Kidney epithelial cell (primary cell): ENCODE measurements around the gene RNF43. TPM values are rescaled to one million over a fixed set of nuclear protein-coding genes. Genes with fewer than 3 reads are reported as not detected.

Source experiments
- DNase-seq: peaks from one replicate; pipeline ENCODE4 v3.0.0-alpha.2; 2010; ENCODE audit warnings: low read depth
- H3K27me3 ChIP-seq: 2 replicates; pipeline ENCODE4 v1.6.0; 2011; ENCODE audit warnings: low read length; ENCODE audit not compliant: control insufficient read depth, insufficient read depth
- H3K36me3 ChIP-seq: 2 replicates; pipeline ENCODE4 v1.5.1; 2011; ENCODE audit warnings: low read length; ENCODE audit not compliant: control insufficient read depth, insufficient read depth
- H3K4me3 ChIP-seq: 2 replicates; pipeline ENCODE4 v1.5.1; 2011; ENCODE audit warnings: low read depth, mild to moderate bottlenecking, control low read depth, low read length
- total RNA-seq: library from RNA; depleted of rRNA; stranded (reverse); fragments of >200 nt; gene quantifications from 2 replicates; pipeline ENCODE4 v1.2.3, GENCODE V29; 2015
- TF ChIP-seq, protein P1 (sequence below): IDR thresholded peaks from 2 replicates; pipeline ENCODE4 v1.5.1; 2011; ENCODE audit warnings: mild to moderate bottlenecking, moderate library complexity, low read length, control low read depth, inconsistent platforms; ENCODE audit not compliant: insufficient read depth, poor library complexity, severe bottlenecking

RNF43 gene
- total RNA-seq, 1 donor from 2014 or later: 2.3 TPM

DNA sequence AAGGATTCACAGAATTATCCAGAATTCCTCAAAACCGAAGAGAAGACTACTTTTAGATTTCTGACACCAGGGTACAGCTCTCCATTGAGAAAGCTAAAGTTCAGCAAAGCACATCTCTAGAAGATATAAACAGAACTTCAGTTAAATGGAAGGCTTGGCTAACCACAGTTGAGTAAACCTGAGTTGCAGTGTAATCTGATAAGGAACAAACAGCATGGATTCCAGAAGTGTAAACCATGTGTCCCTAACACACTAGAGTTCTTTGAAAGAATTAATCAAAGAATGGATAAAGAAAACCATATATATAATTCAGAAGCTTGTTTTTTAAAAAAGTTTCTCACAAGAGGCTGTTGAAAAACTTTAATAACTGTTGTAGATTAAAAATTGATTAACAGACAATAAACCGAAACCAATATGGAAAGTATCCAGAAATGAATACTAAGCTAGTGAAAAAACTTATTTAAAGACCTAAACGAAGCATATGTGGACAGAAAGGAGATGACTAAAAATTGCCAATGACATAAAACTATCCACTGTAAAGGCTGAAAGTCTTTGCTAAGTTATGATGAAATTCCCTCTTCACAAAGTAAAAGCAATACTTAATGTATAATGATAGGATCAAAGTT lies 4.3 kb downstream of the RNF43 start:
- Histone ChIP-seq H3K4me3 (no peak overlapping the region), H3K36me3 (no peaks in the 10 kb centered on the region), H3K27me3 (no peaks in the 10 kb centered on the region)
- TF ChIP-seq, protein P1, sequence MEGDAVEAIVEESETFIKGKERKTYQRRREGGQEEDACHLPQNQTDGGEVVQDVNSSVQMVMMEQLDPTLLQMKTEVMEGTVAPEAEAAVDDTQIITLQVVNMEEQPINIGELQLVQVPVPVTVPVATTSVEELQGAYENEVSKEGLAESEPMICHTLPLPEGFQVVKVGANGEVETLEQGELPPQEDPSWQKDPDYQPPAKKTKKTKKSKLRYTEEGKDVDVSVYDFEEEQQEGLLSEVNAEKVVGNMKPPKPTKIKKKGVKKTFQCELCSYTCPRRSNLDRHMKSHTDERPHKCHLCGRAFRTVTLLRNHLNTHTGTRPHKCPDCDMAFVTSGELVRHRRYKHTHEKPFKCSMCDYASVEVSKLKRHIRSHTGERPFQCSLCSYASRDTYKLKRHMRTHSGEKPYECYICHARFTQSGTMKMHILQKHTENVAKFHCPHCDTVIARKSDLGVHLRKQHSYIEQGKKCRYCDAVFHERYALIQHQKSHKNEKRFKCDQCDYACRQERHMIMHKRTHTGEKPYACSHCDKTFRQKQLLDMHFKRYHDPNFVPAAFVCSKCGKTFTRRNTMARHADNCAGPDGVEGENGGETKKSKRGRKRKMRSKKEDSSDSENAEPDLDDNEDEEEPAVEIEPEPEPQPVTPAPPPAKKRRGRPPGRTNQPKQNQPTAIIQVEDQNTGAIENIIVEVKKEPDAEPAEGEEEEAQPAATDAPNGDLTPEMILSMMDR: no peak
- DNase-seq: no peak

DNA sequence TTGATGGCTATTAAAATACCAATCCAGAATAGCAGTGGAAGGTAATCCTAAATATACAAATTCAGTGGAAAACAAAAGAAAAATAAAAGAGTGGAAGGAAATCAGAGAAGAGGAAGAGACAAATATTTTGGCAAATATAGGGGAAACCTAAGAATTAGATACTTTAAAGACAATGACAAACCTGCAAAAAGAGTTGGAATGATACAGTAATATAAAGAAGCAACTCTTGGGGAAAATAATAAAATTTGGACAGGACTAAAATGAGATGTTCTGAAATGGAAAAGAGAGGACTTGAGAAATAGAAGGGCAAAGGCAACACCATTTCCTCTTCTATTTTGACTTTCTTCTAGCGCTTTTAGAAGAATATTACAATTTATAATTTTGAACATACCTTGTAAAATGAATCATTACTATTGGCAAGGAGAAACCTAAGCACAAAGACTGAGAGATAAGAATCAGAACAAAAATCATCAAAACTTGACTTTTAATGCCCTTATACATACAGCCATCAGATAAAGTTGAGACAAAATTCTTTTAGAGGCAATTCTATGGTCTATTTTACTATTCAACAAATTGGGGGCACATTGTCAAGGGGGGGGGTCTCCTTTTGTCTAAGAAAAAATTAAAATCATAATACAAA lies 5.2 kb downstream of the RNF43 start:
- Histone ChIP-seq H3K27me3 (no peaks in the 10 kb centered on the region), H3K36me3 (no peaks in the 10 kb centered on the region), H3K4me3 (no peak overlapping the region)
- TF ChIP-seq, protein P1: no peak
- no peak for DNase-seq

DNA sequence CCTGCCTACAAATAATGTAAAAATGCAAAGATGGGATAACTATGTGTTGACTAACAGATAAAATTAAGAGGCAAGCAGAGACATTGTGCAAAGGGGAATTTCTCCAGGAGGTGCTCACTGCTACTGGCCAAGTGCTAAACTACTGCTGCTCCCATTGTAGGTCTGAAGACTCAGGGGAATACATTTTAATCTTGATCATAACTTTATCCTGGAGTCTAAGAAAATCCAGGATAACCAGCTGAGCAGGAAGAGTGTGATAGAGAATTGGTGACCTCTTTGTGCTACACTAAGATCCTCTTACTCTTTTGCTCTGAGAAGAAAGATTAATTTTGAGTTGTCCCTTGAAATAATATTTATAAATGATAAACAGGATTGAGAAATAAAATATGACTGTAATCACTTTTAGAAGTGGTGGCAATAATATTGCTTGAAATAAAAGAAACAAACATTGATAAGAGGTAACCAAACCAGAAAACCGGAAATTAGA lies 5.9 kb downstream of the RNF43 start:
- no peaks in the 10 kb centered on the region for H3K36me3 ChIP-seq
- no peak for DNase-seq

DNA sequence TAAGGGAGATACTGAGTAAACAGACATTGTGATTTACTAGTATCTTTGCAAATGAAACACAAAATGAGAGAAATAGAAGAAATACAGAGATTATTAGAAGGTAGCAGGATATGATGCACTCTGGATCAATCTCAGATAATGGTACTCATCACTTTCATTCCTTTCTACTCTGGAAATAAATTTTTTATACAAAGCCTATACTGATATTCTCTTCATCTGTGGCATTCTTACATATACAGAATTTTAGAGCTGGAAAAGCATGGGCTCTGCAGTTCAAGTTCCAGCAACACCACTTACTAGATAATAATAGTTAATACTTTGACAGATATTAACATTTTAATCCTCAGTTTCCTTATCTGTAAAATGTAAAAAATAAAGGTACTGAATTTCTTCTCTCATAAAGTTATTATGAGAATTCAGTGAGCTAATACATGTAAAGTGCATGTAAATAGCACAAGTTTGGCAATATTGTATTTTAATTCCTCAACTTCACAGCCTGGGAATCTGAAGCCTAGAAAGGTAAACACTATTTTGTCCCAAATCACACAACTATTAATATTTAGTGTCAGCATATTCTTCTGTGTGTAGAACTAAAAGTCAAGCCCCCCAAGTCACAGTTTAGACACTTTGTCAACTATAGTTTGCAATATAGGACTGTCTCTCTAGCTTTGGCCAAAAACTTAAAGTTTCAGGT lies 6.5 kb downstream of the RNF43 start:
- Histone ChIP-seq H3K4me3 (no peak overlapping the region), H3K27me3 (no peaks in the 10 kb centered on the region), H3K36me3 (no peaks in the 10 kb centered on the region)
- TF ChIP-seq, protein P1: no peak
- DNase-seq: no peak

More for the DNA sequence above, 5.9 kb downstream of the RNF43 start:
- TF ChIP-seq, protein P1: no peak
- Histone ChIP-seq H3K4me3 (no peak overlapping the region), H3K27me3 (no peaks in the 10 kb centered on the region)

DNA sequence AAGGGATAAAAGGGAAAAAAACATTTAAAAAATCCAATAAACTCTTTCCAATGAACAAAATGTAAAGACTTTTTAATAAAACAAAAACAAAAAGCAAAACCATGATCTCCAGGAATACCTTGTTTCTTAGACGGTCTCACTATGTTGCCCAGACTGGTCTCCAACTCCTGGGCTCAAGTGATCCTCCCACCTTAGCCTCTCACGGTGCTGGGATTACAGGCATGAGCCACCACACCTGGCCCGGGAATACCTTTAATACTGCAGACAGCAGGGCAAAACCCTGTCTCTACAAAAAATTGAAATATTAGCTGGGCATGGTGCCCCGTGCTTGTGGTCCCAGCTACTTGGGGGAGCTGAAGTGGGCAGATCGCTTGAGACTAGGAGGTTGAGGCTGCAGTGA lies 7.9 kb downstream of the RNF43 start:
- no peak overlapping the region for H3K4me3 ChIP-seq
- H3K27me3 ChIP-seq: no peaks in the 10 kb centered on the region
- TF ChIP-seq, protein P1: no peak
- no peaks in the 10 kb centered on the region for H3K36me3 ChIP-seq
- DNase-seq: no peak
